Measurements from ENCODE around the gene DEFB114. TPM values are rescaled to one million over a fixed set of nuclear protein-coding genes. Genes with fewer than 3 reads are reported as not detected.

Gene DEFB114
- total and polyA plus RNA-seq, 9 donors: not detected

- whole genome bisulfite sequencing, 3 donors: 78 to 81% (median 79%) methylated on average over 1 of the region's 1 CpG
- H3K27me3 ChIP-seq: no peaks in the 10 kb centered on the region
- no peaks in the 10 kb centered on the region for H3K36me3 ChIP-seq
- no peaks in the 10 kb centered on the region for H3K4me1 ChIP-seq (ENCODE audit: insufficient read depth)
- no peak for TF ChIP-seq POLR2A (IDR thresholded peaks at IDR 0.05)
- no peak overlapping the region for H3K4me3 ChIP-seq
- H3K9me3 ChIP-seq: no peaks in the 10 kb centered on the region
- no peak overlapping the region for H3K27ac ChIP-seq
- intact Hi-C loops (cut with DNase I): no loop called here
- no peak for DNase-seq
Observed at GRCh38 chr6:49958180-49958579, 5.8 kb downstream of the DEFB114 start.

GRCh38 chr6:49955847-49956246 lies 8.1 kb downstream of the DEFB114 start:
- Histone ChIP-seq H3K27ac (no peak overlapping the region), H3K27me3 (no peaks in the 10 kb centered on the region), H3K36me3 (no peaks in the 10 kb centered on the region), H3K9me3 (no peaks in the 10 kb centered on the region), H3K4me3 (no peak overlapping the region), H3K4me1 (ENCODE audit: insufficient read depth) (no peaks in the 10 kb centered on the region)
- intact Hi-C loops (cut with DNase I): no loop called here
- TF ChIP-seq CTCF (IDR thresholded peaks at IDR 0.05): no peak
- no peak for TF ChIP-seq POLR2A (IDR thresholded peaks at IDR 0.05)
- TF ChIP-seq EP300 (IDR thresholded peaks at IDR 0.05): no peak
- DNase-seq: no peak

GRCh38 chr6:49951926-49952325 lies 12.0 kb downstream of the DEFB114 start:
- H3K27ac ChIP-seq: no peak overlapping the region
- H3K36me3 ChIP-seq: no peaks in the 10 kb centered on the region
- no peaks in the 10 kb centered on the region for H3K9me3 ChIP-seq
- TF ChIP-seq POLR2A (IDR thresholded peaks at IDR 0.05) (no peak), EP300 (IDR thresholded peaks at IDR 0.05) (no peak), CTCF (IDR thresholded peaks at IDR 0.05) (no peak)
- no peak overlapping the region for H3K4me3 ChIP-seq
- 69 to 79% (median 75%) methylated on average over 2 of the region's 2 CpGs for WGBS, 3 donors
- DNase-seq: no peak
- H3K27me3 ChIP-seq: no peaks in the 10 kb centered on the region
- H3K4me1 ChIP-seq (ENCODE audit: insufficient read depth): no peaks in the 10 kb centered on the region
- intact Hi-C loops (cut with DNase I): no loop called here

GRCh38 chr6:49950415-49950751 lies 13.6 kb downstream of the DEFB114 start:
- WGBS, 3 donors: 95 to 99% (median 95%) methylated on average over 2 of the region's 2 CpGs
- Histone ChIP-seq H3K9me3 (no peaks in the 10 kb centered on the region), H3K27ac (no peak overlapping the region), H3K36me3 (no peaks in the 10 kb centered on the region), H3K27me3 (no peaks in the 10 kb centered on the region), H3K4me3 (no peak overlapping the region), H3K4me1 (ENCODE audit: insufficient read depth) (no peaks in the 10 kb centered on the region)
- TF ChIP-seq POLR2A (IDR thresholded peaks at IDR 0.05): no peak
- TF ChIP-seq CTCF (IDR thresholded peaks at IDR 0.05): no peak
- TF ChIP-seq EP300 (IDR thresholded peaks at IDR 0.05): no peak
- intact Hi-C loops (cut with DNase I): no loop called here
- DNase-seq: no peak

- no peak overlapping the region for H3K4me3 ChIP-seq
- WGBS, 3 donors: 87 to 92% (median 91%) methylated on average over 4 of the region's 4 CpGs
- H3K36me3 ChIP-seq: no peaks in the 10 kb centered on the region
- no peaks in the 10 kb centered on the region for H3K4me1 ChIP-seq (ENCODE audit: insufficient read depth)
- TF ChIP-seq EP300 (IDR thresholded peaks at IDR 0.05): no peak
- TF ChIP-seq CTCF (IDR thresholded peaks at IDR 0.05): no peak
- no peak for TF ChIP-seq POLR2A (IDR thresholded peaks at IDR 0.05)
- H3K27ac ChIP-seq: no peak overlapping the region
- no peaks in the 10 kb centered on the region for H3K9me3 ChIP-seq
- no peak for DNase-seq
- intact Hi-C loops (cut with DNase I): no loop called here
- H3K27me3 ChIP-seq: no peaks in the 10 kb centered on the region
Observed at GRCh38 chr6:49949062-49949461, 14.9 kb downstream of the DEFB114 start.
